H1 (cell line): ENCODE results near the gene MRPL36.

Experiments used
- BRCA1 ChIP-seq: IDR thresholded peaks from 2 replicates; pipeline ENCODE4 v1.6.1; 2012; ENCODE audit warnings: low read depth, low read length, improper control_type of control experiment
- POLR2A ChIP-seq, 2 experiments: IDR thresholded peaks; 1 replicate in 1 of 2; 2 replicates in 1 of 2; pipeline ENCODE4 v1.6.1; 2011; ENCODE audit warnings: low read depth in 2 of 2, low read length in 2 of 2, mild to moderate bottlenecking in 2 of 2; ENCODE audit errors: control extremely low read depth in 1 of 2
- TAF1 ChIP-seq: IDR thresholded peaks from 2 replicates; pipeline ENCODE4 v1.6.1; 2011; ENCODE audit warnings: mild to moderate bottlenecking, low read depth, low read length
- TF ChIP-seq, protein P1 (sequence below), 3 experiments: IDR thresholded peaks; 1 replicate in 2 of 3; 2 replicates in 1 of 3; pipeline versions ENCODE4 v1.5.1 to v1.6.1; 2011; ENCODE audit warnings: low read length in 3 of 3, mild to moderate bottlenecking in 3 of 3, inconsistent platforms in 2 of 3, low read depth in 1 of 3, moderate library complexity in 1 of 3; ENCODE audit not compliant: insufficient read depth in 1 of 3; ENCODE audit errors: control extremely low read depth in 1 of 3
- TF ChIP-seq, protein P2 (sequence below): IDR thresholded peaks from 2 replicates; pipeline ENCODE4 v1.6.1; 2012; ENCODE audit warnings: inconsistent platforms

DNA sequence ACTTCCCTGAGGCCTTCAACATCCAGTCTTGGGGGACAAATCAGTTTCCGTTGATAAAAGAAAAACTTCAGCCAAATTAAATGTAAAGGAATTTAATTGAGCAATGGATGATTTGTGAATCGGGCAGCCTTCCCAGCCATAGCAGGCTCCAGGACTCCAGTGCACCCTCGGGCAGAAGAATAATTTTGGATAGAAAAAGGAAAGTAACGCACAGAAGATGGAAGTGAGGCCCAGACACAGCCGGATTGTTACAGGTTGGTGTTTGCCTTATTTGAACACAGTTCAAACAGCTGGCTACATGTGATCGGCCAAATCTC is 19.1 kb downstream of the MRPL36 start:
- TF ChIP-seq, protein P1, sequence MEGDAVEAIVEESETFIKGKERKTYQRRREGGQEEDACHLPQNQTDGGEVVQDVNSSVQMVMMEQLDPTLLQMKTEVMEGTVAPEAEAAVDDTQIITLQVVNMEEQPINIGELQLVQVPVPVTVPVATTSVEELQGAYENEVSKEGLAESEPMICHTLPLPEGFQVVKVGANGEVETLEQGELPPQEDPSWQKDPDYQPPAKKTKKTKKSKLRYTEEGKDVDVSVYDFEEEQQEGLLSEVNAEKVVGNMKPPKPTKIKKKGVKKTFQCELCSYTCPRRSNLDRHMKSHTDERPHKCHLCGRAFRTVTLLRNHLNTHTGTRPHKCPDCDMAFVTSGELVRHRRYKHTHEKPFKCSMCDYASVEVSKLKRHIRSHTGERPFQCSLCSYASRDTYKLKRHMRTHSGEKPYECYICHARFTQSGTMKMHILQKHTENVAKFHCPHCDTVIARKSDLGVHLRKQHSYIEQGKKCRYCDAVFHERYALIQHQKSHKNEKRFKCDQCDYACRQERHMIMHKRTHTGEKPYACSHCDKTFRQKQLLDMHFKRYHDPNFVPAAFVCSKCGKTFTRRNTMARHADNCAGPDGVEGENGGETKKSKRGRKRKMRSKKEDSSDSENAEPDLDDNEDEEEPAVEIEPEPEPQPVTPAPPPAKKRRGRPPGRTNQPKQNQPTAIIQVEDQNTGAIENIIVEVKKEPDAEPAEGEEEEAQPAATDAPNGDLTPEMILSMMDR (IDR thresholded peaks at IDR 0.05; ENCODE audit: control extremely low read depth in 1 of 3, insufficient read depth in 1 of 3, low read depth in 1 of 3, low read length in 3 of 3), result no peak
- TF ChIP-seq BRCA1, result no peak
- no peak for TF ChIP-seq POLR2A (IDR thresholded peaks at IDR 0.05; ENCODE audit: control extremely low read depth in 1 of 2, low read depth in 2 of 2, low read length in 2 of 2)
- TF ChIP-seq, protein P2, sequence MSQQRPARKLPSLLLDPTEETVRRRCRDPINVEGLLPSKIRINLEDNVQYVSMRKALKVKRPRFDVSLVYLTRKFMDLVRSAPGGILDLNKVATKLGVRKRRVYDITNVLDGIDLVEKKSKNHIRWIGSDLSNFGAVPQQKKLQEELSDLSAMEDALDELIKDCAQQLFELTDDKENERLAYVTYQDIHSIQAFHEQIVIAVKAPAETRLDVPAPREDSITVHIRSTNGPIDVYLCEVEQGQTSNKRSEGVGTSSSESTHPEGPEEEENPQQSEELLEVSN, result no peak
- TF ChIP-seq TAF1, result no peak
